HG03457 (cell line): ENCODE results near the gene STAT5B.
"Not testable (repeated sequence)": the region's sequence is repeated elsewhere in the genome, so short reads cannot be mapped to it uniquely, and the experiment has no call there.

ENCODE experiments used
- ATAC-seq: cut with Tn5 transposase; IDR thresholded peaks from one replicate; pipeline ENCODE4 v1.9.1; 2021; ENCODE audit warnings: moderate number of reproducible peaks; ENCODE audit not compliant: unreplicated experiment

The STAT5B gene

DNA sequence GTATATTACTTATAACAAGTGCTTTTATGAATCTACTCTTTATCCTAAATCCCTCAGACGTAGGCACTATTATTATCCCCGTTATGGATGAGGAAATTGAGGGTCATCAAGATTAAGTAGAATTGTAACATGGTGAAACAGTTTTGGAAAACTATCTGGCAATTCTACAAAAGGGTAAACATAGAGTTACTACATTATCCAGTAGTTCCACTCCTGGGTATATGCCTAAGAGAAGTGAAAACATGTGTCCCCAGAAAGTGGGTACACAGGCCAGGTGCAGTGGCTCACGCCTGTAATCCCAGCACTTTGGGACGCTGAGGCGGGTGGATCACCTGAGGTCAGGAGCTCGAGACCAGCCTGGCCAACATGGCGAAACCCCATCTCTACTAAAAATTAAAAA, 36.6 kb downstream of the STAT5B start:
- ATAC-seq = not testable (repeated sequence)

- ATAC-seq = no peak
Measured at GRCh38 chr17:42236760-42237159, 39.4 kb downstream of the STAT5B start.

- no peak for ATAC-seq
Measured at GRCh38 chr17:42233994-42234393, 42.2 kb downstream of the STAT5B start.

DNA sequence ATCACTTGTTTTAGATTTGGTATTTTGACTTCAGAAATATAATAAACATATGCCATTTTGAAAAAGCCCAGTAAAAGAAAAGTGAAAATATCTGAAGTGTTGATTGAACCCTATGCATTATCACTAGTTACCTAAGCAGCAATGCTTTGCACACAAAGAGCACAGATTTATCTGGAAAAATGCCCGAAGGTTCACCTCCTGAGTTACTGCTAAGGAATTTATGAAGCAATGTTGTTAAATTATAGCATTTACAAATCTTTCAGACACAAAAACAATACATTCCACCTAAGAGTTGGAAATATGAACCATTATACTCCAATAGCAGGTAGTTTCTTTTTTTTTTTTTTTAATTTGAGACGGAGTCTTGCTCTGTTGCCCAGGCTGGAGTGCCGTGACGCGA, 43.0 kb downstream of the STAT5B start:
- ATAC-seq = no peak

DNA sequence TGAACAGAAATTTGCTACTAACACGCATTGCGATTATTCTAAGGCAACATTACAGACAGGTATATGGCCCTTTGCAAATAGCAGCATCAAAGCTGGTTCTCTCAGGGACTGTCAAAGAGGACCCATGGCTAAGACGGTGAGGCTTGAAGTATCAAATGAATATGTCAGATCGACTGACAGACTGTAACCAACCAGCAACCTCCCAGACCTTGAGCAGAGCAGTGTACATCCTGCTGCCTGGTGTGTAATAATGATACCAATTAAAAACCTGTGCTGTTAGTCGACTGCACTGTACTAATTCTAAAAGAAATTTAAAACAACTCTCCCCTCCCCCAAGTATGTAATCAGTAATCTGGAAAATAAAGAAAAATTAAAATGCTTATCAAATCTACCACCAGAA, 46.0 kb downstream of the STAT5B start:
- ATAC-seq = no peak

DNA sequence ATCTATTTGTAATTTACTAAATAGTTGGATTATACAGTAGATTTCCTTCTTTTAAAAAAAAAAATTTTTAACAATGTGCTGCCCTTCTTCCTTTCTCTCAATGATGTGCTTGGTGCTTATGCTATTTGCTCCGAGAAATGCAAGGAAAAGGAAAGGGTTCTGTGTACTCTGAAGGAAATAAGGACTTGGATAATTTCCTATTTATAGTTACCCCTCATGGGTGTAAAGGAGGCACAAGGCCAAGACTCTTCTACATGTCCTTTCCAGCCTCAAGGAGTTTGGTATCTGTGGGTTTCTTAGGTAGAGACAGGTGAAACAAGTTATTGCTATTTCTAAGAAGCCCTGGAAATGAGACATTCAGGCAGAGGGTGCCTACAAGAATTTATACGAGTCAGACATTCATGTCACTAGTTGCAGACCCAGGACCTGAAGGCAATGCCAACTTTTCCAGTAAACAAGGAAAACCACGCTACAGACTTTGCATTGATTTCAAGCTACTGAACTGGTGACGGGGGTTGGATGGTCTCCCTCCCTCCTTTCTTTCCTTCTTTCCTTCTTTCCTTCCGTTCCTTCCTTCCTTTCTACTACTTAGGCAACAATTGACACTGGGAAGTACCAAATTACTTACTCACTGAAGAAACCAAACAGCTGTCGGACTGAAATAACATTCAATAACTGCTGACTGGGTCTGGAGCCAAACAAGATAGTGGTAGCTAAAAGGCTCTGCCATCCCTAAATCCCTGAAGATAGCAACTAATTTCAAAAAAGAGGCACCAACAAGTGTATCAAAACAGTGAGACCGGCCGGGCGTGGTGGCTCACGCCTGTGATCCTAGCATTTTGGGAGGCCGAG, 48.1 kb downstream of the STAT5B start:
- no peak for ATAC-seq

GRCh38 chr17:42225646-42226045, 50.5 kb downstream of the STAT5B start:
- no peak for ATAC-seq

DNA sequence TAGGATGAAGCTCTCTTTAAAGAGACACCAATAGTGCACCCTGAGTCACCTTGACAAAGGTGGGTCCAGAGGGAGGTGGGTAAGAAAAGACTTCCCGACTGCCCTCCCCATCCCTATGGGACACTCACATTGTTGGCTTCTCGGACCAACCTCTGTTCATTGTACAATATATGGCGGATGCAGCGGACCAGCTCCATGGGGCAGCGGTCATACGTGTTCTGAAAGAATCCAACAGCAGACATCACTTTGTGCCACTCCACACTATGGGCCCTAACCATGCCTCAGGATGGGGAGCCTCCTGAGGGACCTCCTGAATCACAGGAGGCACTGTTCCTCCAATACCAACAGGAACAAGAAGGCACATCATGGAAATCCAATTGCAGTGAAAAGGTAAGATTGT, 51.5 kb downstream of the STAT5B start:
- no peak for ATAC-seq

- no peak for ATAC-seq
Measured at GRCh38 chr17:42221886-42222745, 54.1 kb downstream of the STAT5B start.

DNA sequence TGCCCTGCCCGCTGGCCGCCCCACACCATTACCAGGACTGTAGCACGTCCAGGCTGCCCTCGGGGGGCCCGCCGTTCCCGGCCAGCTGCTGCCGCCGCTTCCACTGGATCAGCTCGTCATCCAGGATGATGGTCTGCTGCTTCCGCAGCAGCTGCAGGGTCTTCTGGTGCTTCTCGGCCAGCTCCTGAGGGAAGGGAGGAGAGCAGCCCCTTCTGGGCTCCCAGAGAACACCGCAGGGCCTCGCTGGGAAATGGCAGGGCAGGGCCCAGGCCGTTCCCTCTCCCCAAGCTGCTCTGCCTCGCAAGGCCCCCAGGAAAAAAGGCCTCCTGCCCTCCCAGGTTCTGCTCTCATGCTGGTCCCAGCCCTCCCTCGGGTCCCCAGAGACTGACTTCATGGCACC, 56.9 kb downstream of the STAT5B start:
- ATAC-seq = not testable (repeated sequence)

- ATAC-seq = no peak
Measured at GRCh38 chr17:42214156-42214555, 62.0 kb downstream of the STAT5B start.

- no peak for ATAC-seq
Measured at GRCh38 chr17:42212382-42212781, 63.8 kb downstream of the STAT5B start.

DNA sequence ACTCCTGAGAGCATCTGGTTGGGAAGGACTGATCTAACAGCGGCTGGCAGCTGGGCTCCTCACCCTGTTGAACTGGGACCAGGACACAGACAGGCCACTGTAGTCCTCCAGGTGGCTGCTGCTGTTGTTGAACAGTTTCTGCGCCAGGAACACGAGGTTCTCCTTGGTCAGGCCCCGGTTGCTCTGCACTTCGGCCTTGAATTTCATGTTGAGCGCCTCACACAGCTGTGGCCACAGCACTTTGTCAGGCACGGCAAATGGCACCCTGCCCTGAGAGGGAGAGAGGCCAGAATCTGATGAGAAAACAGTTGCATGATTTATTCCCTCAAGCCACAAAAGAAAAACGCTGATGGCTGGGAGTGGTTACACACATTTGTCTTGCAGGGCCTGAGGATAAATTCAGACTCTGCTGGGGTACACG, 64.3 kb downstream of the STAT5B start:
- ATAC-seq = not testable (repeated sequence)

DNA sequence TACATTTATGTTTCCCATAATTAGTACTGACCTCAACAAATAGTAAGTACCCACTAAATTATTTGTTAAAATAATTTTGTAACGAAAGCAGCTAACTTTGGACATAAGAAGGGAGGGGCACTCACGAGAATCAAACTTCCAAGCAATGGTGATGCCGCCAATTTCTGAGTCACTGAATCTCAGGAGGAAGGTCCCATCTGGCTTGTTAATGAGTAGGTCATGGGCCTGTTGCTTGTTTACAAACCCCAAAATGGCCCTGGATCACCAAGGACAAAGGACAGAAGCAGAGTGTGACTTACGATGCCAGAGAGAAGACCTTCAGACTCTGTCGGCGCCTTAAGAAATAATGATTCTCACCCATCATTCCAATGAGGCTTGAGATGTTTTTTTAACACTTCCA, 66.1 kb downstream of the STAT5B start:
- no peak for ATAC-seq

DNA sequence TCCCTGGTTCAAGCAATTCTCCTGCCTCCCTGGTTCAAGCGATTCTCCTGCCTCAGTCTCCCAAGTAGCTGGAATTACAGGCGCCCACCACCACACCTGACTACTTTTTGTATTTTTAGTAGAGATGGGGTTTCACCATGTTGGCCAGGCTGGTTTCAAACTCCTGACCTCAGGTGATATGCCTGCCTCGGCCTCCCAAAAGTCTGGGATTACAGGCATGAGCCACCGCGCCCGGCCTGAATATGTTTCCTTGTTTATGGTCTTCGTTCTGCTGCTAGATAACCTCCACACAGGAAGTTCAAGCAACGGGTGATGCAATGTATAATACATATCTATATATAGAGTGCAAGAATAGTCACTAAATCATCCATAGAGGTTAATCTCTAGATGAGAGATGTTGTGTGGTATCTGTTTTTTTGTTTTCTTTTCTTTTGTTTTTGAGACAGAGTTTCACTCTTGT, 70.0 kb downstream of the STAT5B start:
- ATAC-seq = not testable (repeated sequence)

DNA sequence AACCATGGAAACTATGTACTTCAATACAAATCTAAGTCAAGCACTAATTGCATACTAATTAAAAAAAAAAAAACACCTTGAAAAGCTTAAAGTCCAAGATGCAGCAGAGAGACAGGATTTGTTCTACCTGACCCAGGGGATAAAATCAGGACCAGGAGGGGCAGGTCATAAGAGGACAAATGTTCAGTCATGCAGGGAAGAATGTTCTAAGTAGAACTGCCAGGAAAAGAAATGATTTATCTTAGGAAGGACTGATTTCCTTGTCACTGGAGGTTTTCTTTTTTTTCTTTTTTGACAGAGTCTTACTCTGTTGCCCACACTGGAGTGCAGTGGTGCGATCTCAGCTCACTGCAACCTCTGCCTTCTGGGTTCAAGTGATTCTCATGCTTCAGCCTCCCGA, 72.8 kb downstream of the STAT5B start:
- ATAC-seq = no peak

GRCh38 chr17:42202696-42203095, 73.5 kb downstream of the STAT5B start:
- ATAC-seq = no peak

- ATAC-seq = no peak
Measured at GRCh38 chr17:42202159-42202558, 74.0 kb downstream of the STAT5B start.

GRCh38 chr17:42201458-42201772, 74.8 kb downstream of the STAT5B start:
- ATAC-seq = no peak

DNA sequence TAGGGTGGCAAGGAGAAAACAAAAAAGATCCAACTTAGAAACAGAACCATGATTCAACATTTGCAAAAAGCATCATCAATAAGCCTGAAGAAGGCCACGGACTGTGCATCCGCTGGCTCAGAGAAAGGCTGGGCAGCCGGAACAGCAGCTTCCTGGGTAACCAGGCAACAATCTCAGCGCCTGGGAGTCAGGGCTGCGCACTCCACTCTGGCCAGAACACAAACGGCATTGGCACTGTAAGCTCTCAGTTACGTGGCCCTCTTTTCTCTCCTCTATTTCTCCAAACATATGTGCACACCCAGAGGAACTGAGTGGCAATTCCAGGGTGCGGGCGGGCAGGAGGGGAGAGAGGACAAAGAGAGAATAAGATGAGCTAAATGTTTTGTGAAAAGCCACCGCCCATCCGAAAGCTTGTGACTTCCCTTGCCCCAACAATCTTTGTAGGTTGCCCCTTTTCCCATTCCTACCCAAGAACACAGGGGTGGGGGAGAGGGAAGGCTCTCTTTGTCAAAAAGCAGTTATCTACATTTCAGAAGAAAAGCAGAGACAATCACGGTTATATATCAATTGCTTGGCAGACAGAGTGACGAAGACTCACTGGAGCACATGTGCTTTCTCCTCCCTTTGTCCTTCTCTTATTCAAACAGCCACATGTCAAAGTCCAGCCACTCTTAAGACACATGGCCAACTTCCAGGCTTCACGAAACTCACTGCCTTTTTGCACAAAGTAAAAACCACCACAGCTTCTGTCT, 75.3 kb downstream of the STAT5B start:
- ATAC-seq = no peak

GRCh38 chr17:42199416-42200011, 76.7 kb downstream of the STAT5B start:
- no peak for ATAC-seq
